Measurements from ENCODE around the gene ATF2. TPM values are rescaled to one million over a fixed set of nuclear protein-coding genes. Genes with fewer than 3 reads are reported as not detected.
"Not testable (repeated sequence)": the region's sequence is repeated elsewhere in the genome, so short reads cannot be mapped to it uniquely, and the experiment has no call there.

The ATF2 gene
- total RNA-seq, 2 donors from 2014 or later = 52.2 to 54.0 TPM

- Mint-ChIP-seq H3K4me1 (peaks cover 31% of the 10 kb centered on the region), H3K36me3 (ENCODE audit: low read depth) (peaks cover 10% of the 10 kb centered on the region), H3K27ac (no peak overlapping the region), H3K27me3 (no peaks in the 10 kb centered on the region), H3K4me3 (no peak overlapping the region)
- DNase-seq (no peak), ATAC-seq (no peak)
- H3K9me3 ChIP-seq (ENCODE audit: control insufficient read depth, low read length, poor library complexity, severe bottlenecking) = no peaks in the 10 kb centered on the region
Measured at GRCh38 chr2:175151791-175152190, 16.2 kb downstream of the ATF2 start.

DNA sequence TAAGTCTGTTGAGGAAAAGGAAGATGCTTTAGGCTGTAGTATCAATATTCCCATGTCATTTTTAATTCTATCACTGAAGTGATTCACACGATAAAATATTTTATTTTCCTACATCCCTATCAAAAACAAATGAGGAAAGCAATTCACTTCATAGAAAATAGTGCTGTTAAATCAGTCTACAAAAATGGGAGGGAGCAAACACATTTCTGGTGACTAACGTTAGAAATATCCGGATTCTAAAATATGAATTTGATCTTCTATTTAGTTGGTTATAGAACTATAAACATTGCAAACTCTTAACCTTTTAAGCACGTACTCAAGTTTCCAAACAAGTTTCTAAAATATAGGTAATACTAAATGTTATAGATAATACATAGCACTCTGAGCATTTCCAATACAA is 20.8 kb downstream of the ATF2 start:
- no peak for DNase-seq
- Mint-ChIP-seq H3K4me3 (no peak overlapping the region), H3K27me3 (no peaks in the 10 kb centered on the region), H3K4me1 (peaks cover 34% of the 10 kb centered on the region), H3K36me3 (ENCODE audit: low read depth) (peaks cover 15% of the 10 kb centered on the region), H3K27ac (no peak overlapping the region)
- H3K9me3 ChIP-seq (ENCODE audit: control insufficient read depth, low read length, poor library complexity, severe bottlenecking) = no peaks in the 10 kb centered on the region
- no peak for ATAC-seq

DNA sequence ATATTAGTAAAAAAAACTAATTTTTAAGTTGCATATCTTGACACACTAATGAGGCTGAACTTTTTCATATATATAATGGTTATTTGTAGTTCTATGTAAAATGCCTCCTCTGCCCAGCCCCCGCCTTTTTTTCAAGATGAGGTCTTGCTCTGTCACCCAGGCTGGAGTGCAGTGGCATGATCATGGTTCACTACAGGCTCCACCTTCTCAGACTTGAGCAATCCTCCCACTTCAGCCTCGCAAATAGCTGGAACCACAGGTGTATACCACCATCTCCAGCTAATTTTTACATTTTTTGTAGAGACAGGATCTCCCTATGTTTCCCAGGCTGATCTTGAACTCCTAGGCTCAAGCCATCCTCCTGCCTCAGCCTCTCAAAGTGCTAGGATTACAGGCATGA is 24.3 kb downstream of the ATF2 start:
- H3K4me1 Mint-ChIP-seq = peaks cover 25% of the 10 kb centered on the region
- no peaks in the 10 kb centered on the region for H3K9me3 ChIP-seq (ENCODE audit: control insufficient read depth, low read length, poor library complexity, severe bottlenecking)
- no peak overlapping the region for H3K27ac Mint-ChIP-seq
- DNase-seq (no peak), ATAC-seq (no peak)
- H3K4me3 Mint-ChIP-seq = peak overlapping the region; percentile 47
- H3K27me3 Mint-ChIP-seq = no peaks in the 10 kb centered on the region
- peaks cover 6% of the 10 kb centered on the region for H3K36me3 Mint-ChIP-seq (ENCODE audit: low read depth)

- Mint-ChIP-seq H3K27me3 (no peaks in the 10 kb centered on the region), H3K27ac (no peak overlapping the region), H3K36me3 (ENCODE audit: low read depth) (peaks cover 4% of the 10 kb centered on the region), H3K4me3 (no peak overlapping the region), H3K4me1 (peaks cover 26% of the 10 kb centered on the region)
- DNase-seq = no peak
- H3K9me3 ChIP-seq (ENCODE audit: control insufficient read depth, low read length, poor library complexity, severe bottlenecking) = no peaks in the 10 kb centered on the region
- ATAC-seq = no peak
Measured at GRCh38 chr2:175143191-175143590, 24.8 kb downstream of the ATF2 start.

- H3K4me3 Mint-ChIP-seq = no peak overlapping the region
- peaks cover 5% of the 10 kb centered on the region for H3K36me3 Mint-ChIP-seq (ENCODE audit: low read depth)
- peaks cover 25% of the 10 kb centered on the region for H3K4me1 Mint-ChIP-seq
- no peak for ATAC-seq
- DNase-seq = no peak
- H3K27ac Mint-ChIP-seq = peak overlapping the region; percentile 27
- H3K27me3 Mint-ChIP-seq = no peaks in the 10 kb centered on the region
- H3K9me3 ChIP-seq (ENCODE audit: control insufficient read depth, low read length, poor library complexity, severe bottlenecking) = no peaks in the 10 kb centered on the region
Measured at GRCh38 chr2:175140332-175140731, 27.7 kb downstream of the ATF2 start.

DNA sequence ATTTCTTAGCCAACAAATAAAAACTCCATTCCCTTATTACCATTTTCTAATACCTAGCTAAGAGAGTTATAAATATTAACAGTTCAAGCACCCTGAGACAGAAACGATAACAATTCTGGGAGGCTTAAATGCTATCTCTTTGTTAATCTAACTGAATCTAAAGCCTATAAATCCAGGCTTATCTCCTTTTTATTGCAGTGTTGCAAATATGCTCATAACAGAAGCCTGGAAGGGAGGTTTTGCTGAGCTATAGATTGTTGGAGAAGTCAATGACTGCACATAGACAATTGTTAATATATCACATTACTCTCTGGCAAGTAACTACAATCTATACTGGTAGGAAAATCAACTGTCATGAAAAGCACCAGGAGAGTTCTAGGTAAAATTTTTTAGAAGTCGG is 30.2 kb downstream of the ATF2 start:
- Mint-ChIP-seq H3K4me1 (peaks cover 22% of the 10 kb centered on the region), H3K4me3 (no peak overlapping the region), H3K27me3 (no peaks in the 10 kb centered on the region), H3K27ac (no peak overlapping the region), H3K36me3 (ENCODE audit: low read depth) (peaks cover 5% of the 10 kb centered on the region)
- ATAC-seq (no peak), DNase-seq (no peak)
- H3K9me3 ChIP-seq (ENCODE audit: control insufficient read depth, low read length, poor library complexity, severe bottlenecking) = no peaks in the 10 kb centered on the region

- Mint-ChIP-seq H3K27ac (no peak overlapping the region), H3K4me1 (peaks cover 23% of the 10 kb centered on the region), H3K27me3 (no peaks in the 10 kb centered on the region), H3K36me3 (ENCODE audit: low read depth) (peaks cover 5% of the 10 kb centered on the region), H3K4me3 (no peak overlapping the region)
- DNase-seq (no peak), ATAC-seq (no peak)
- H3K9me3 ChIP-seq (ENCODE audit: control insufficient read depth, low read length, poor library complexity, severe bottlenecking) = no peaks in the 10 kb centered on the region
Measured at GRCh38 chr2:175136334-175137215, 31.4 kb downstream of the ATF2 start.

GRCh38 chr2:175135862-175136261 is 32.1 kb downstream of the ATF2 start:
- Mint-ChIP-seq H3K27ac (no peak overlapping the region), H3K27me3 (no peaks in the 10 kb centered on the region), H3K36me3 (ENCODE audit: low read depth) (peaks cover 5% of the 10 kb centered on the region), H3K4me3 (no peak overlapping the region), H3K4me1 (peaks cover 20% of the 10 kb centered on the region)
- DNase-seq = no peak
- no peaks in the 10 kb centered on the region for H3K9me3 ChIP-seq (ENCODE audit: control insufficient read depth, low read length, poor library complexity, severe bottlenecking)
- ATAC-seq = no peak

GRCh38 chr2:175135177-175135576 is 32.8 kb downstream of the ATF2 start:
- DNase-seq (no peak), ATAC-seq (no peak)
- Mint-ChIP-seq H3K27ac (peak overlapping the region; percentile 49), H3K4me3 (no peak overlapping the region), H3K4me1 (peaks cover 18% of the 10 kb centered on the region), H3K27me3 (no peaks in the 10 kb centered on the region), H3K36me3 (ENCODE audit: low read depth) (peaks cover 5% of the 10 kb centered on the region)
- no peaks in the 10 kb centered on the region for H3K9me3 ChIP-seq (ENCODE audit: control insufficient read depth, low read length, poor library complexity, severe bottlenecking)

GRCh38 chr2:175131252-175131651 is 36.8 kb downstream of the ATF2 start:
- no peak overlapping the region for H3K27ac Mint-ChIP-seq
- H3K4me3 Mint-ChIP-seq = no peak overlapping the region
- no peak for ATAC-seq
- H3K9me3 ChIP-seq (ENCODE audit: control insufficient read depth, low read length, poor library complexity, severe bottlenecking) = no peaks in the 10 kb centered on the region
- H3K27me3 Mint-ChIP-seq = no peaks in the 10 kb centered on the region
- no peak for DNase-seq
- H3K4me1 Mint-ChIP-seq = peaks cover 13% of the 10 kb centered on the region
- peaks cover 11% of the 10 kb centered on the region for H3K36me3 Mint-ChIP-seq (ENCODE audit: low read depth)

GRCh38 chr2:175126661-175127060 is 41.3 kb downstream of the ATF2 start:
- DNase-seq (no peak), ATAC-seq (no peak)
- Mint-ChIP-seq H3K4me1 (peaks cover 18% of the 10 kb centered on the region), H3K27me3 (no peaks in the 10 kb centered on the region), H3K36me3 (ENCODE audit: low read depth) (peaks cover 11% of the 10 kb centered on the region), H3K4me3 (no peak overlapping the region), H3K27ac (peak overlapping the region; percentile 49)
- H3K9me3 ChIP-seq (ENCODE audit: control insufficient read depth, low read length, poor library complexity, severe bottlenecking) = no peaks in the 10 kb centered on the region

- H3K36me3 Mint-ChIP-seq (ENCODE audit: low read depth) = peaks cover 11% of the 10 kb centered on the region
- DNase-seq (no peak), ATAC-seq (no peak)
- peaks cover 18% of the 10 kb centered on the region for H3K4me1 Mint-ChIP-seq
- no peak overlapping the region for H3K27ac Mint-ChIP-seq
- no peaks in the 10 kb centered on the region for H3K27me3 Mint-ChIP-seq
- H3K9me3 ChIP-seq (ENCODE audit: control insufficient read depth, low read length, poor library complexity, severe bottlenecking) = no peaks in the 10 kb centered on the region
- no peak overlapping the region for H3K4me3 Mint-ChIP-seq
Measured at GRCh38 chr2:175123254-175123653, 44.7 kb downstream of the ATF2 start.

DNA sequence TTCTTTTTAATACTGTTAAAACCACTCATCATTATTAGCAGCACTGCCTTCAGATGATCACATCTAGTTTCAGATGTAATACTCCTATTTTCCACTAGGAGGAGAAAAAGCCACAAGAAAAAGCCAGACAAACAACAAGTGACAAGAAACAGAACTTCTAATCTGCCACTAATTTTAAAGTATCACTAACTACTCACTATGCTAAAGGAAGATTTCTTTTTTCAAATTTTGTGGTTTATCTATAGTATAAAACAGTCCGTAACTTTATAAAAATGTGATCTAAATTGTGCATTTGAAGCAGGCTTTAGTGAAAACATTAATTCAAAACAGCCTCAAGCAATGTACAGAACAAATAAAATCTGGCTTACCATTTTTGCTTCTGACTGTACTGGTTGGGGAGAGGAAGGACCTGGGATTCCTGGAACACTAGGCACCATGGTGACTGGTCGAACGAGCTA is 56.8 kb downstream of the ATF2 start:
- no peak for DNase-seq
- peaks cover 9% of the 10 kb centered on the region for H3K36me3 Mint-ChIP-seq (ENCODE audit: low read depth)
- no peaks in the 10 kb centered on the region for H3K9me3 ChIP-seq (ENCODE audit: control insufficient read depth, low read length, poor library complexity, severe bottlenecking)
- H3K4me1 Mint-ChIP-seq = peaks cover 8% of the 10 kb centered on the region
- H3K27me3 Mint-ChIP-seq = no peaks in the 10 kb centered on the region
- no peak overlapping the region for H3K27ac Mint-ChIP-seq
- ATAC-seq = peak; percentile 68
- H3K4me3 Mint-ChIP-seq = no peak overlapping the region

DNA sequence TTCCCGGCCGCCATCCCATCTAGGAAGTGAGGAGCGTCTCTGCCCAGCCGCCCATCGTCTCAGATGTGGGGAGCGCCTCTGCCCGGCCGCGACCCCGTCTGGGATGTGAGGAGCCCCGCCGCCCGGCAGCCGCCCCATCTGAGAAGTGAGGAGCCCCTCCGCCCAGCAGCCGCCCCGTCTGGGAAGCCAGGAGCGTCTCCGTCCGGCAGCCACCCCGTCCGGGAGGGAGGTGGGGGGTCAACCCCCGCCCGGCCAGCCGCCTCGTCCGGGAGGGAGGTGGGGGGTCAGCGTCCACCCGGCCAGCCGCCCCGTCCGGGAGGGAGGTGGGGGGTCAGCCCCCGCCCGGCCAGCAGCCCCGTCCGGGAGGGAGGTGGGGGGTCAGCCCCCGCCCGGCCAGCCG is 59.9 kb downstream of the ATF2 start:
- H3K4me3 Mint-ChIP-seq; H3K36me3 Mint-ChIP-seq (ENCODE audit: low read depth); H3K9me3 ChIP-seq (ENCODE audit: control insufficient read depth, low read length, poor library complexity, severe bottlenecking); DNase-seq; H3K4me1 Mint-ChIP-seq; ATAC-seq; H3K27me3 Mint-ChIP-seq; H3K27ac Mint-ChIP-seq: not testable (repeated sequence)

Data from T-helper 17 cell (primary cell).